Liver (tissue), 9 donors: ENCODE data around the gene LYRM4. TPM values are rescaled to one million over a fixed set of nuclear protein-coding genes. Genes with fewer than 3 reads are reported as not detected.

ENCODE experiments used
- DNase-seq: peaks from one replicate; pipeline ENCODE4 v3.0.0-alpha.2; 2017; ENCODE audit warnings: low spot score
- H3K27ac ChIP-seq, 2 donors: one replicate each; pipeline ENCODE4 v1.7.0; 2013; ENCODE audit warnings: inconsistent platforms in 2 of 2, low read length in 2 of 2, control low read depth in 1 of 2, low read depth in 1 of 2, mild to moderate bottlenecking in 1 of 2
- H3K27me3 ChIP-seq, 4 donors: one replicate each; pipeline versions ENCODE4 v1.6.1 to v1.7.0; 2013; ENCODE audit warnings: low read length in 3 of 4, inconsistent platforms in 1 of 4, mild to moderate bottlenecking in 1 of 4, moderate library complexity in 1 of 4; ENCODE audit not compliant: control insufficient read depth in 4 of 4, insufficient read depth in 4 of 4
- H3K36me3 ChIP-seq, 4 donors: one replicate each; pipeline versions ENCODE4 v1.6.1 to v1.7.0; 2013; ENCODE audit warnings: low read length in 3 of 4, mild to moderate bottlenecking in 3 of 4, low read depth in 1 of 4, moderate library complexity in 1 of 4; ENCODE audit not compliant: control insufficient read depth in 4 of 4, insufficient read depth in 3 of 4
- H3K4me1 ChIP-seq, 4 donors: one replicate each; pipeline versions ENCODE4 v1.6.1 to v1.7.0; 2013; ENCODE audit warnings: low read length in 3 of 4, mild to moderate bottlenecking in 3 of 4, moderate library complexity in 1 of 4; ENCODE audit not compliant: control insufficient read depth in 4 of 4, insufficient read depth in 4 of 4
- H3K4me3 ChIP-seq, 3 donors: one replicate each; pipeline versions ENCODE4 v1.6.1 to v1.7.0; 2013; ENCODE audit warnings: low read length in 3 of 3, control low read depth in 1 of 3, low read depth in 1 of 3, mild to moderate bottlenecking in 1 of 3
- H3K9ac ChIP-seq, 2 donors: one replicate each; pipeline ENCODE4 v1.7.0; 2013; ENCODE audit warnings: low read length in 2 of 2, mild to moderate bottlenecking in 2 of 2, moderate library complexity in 2 of 2, control low read depth in 1 of 2, low read depth in 1 of 2
- H3K9me3 ChIP-seq, 4 donors: one replicate each; pipeline versions ENCODE4 v1.6.1 to v1.7.0; 2013; ENCODE audit warnings: low read length in 3 of 4; ENCODE audit not compliant: control insufficient read depth in 4 of 4
- ATF3 ChIP-seq: IDR thresholded peaks from 2 replicates; pipeline ENCODE4 v1.6.1; 2016; ENCODE audit warnings: antibody characterized with exemption
- CTCF ChIP-seq: fragments of 150-350 bp; IDR thresholded peaks from 2 replicates; pipeline ENCODE4 v1.5.1; 2017; ENCODE audit warnings: improper control_type of control experiment, low read depth, low read length; ENCODE audit not compliant: missing input control
- EGR1 ChIP-seq, 2 donors: IDR thresholded peaks; 2 replicates each; pipeline ENCODE4 v1.6.1; 2016 to 2018; ENCODE audit warnings: antibody characterized with exemption in 2 of 2, low read depth in 2 of 2
- FOXA1 ChIP-seq: IDR thresholded peaks from 2 replicates; pipeline ENCODE4 v1.6.1; 2016; ENCODE audit warnings: antibody characterized with exemption
- GABPA ChIP-seq, 2 donors: IDR thresholded peaks in 1 of 2; conservative IDR thresholded peaks in 1 of 2; 2 replicates each; pipeline ENCODE4 v1.6.1; 2016; ENCODE audit warnings: antibody characterized with exemption in 2 of 2, mild to moderate bottlenecking in 1 of 2, moderate library complexity in 1 of 2
- HNF4A ChIP-seq, 2 donors: conservative IDR thresholded peaks; 2 replicates each; pipeline ENCODE4 v1.6.1; 2016; ENCODE audit warnings: antibody characterized with exemption in 2 of 2, mild to moderate bottlenecking in 2 of 2
- HNF4G ChIP-seq: IDR thresholded peaks from 2 replicates; pipeline ENCODE4 v1.6.1; 2016; ENCODE audit warnings: antibody characterized with exemption
- JUND ChIP-seq, 2 donors: IDR thresholded peaks; 2 replicates each; pipeline ENCODE4 v1.6.1; 2016; ENCODE audit warnings: antibody characterized with exemption in 2 of 2
- NR2F2 ChIP-seq: IDR thresholded peaks from 2 replicates; pipeline ENCODE4 v1.6.1; 2016; ENCODE audit warnings: antibody characterized with exemption
- RAD21 ChIP-seq, 2 donors: IDR thresholded peaks; 2 replicates each; pipeline ENCODE4 v1.6.1; 2016; ENCODE audit warnings: antibody characterized with exemption in 2 of 2, mild to moderate bottlenecking in 2 of 2
- REST ChIP-seq: IDR thresholded peaks from 2 replicates; pipeline ENCODE4 v1.6.1; 2016; ENCODE audit warnings: antibody characterized with exemption, mild to moderate bottlenecking
- RXRA ChIP-seq, 2 donors: IDR thresholded peaks; 2 replicates each; pipeline ENCODE4 v1.6.1; 2017 to 2018; ENCODE audit warnings: antibody characterized with exemption in 2 of 2, mild to moderate bottlenecking in 1 of 2
- TAF1 ChIP-seq: conservative IDR thresholded peaks from 2 replicates; pipeline ENCODE4 v1.6.1; 2016; ENCODE audit warnings: antibody characterized with exemption, mild to moderate bottlenecking
- YY1 ChIP-seq: IDR thresholded peaks from 2 replicates; pipeline ENCODE4 v1.6.1; 2016; ENCODE audit warnings: antibody characterized with exemption, mild to moderate bottlenecking
- ZBTB33 ChIP-seq: IDR thresholded peaks from 2 replicates; pipeline ENCODE4 v1.6.1; 2016; ENCODE audit warnings: antibody characterized with exemption
- WGBS: extraction: QIAGEN DNeasy Blood & Tissue Kit; methylation state at CpG from one replicate; pipeline ENCODE4 v1.1.7; 2013; 5-methylcytosine and 5-hydroxymethylcytosine counted together
- polyA plus RNA-seq, 2 donors: library from polyadenylated mRNA; stranded (reverse) in 1 of 2; unstranded in 1 of 2; fragments of 200-250 nt in 1 of 2; fragments of >200 nt in 1 of 2; fragmentation: Nextera tagmentation in 1 of 2; extraction: Ambion mirVana in 1 of 2; gene quantifications; one replicate each; pipeline versions ENCODE4 v1.2.1 to v1.2.3, GENCODE V29; 2013 to 2015
- total RNA-seq, 2 donors: library from RNA; depleted of rRNA; stranded (reverse); fragments of >200 nt; gene quantifications; one replicate each; pipeline ENCODE4 v1.2.3, GENCODE V29; 2014
- donor health status: healthy.
- donor health status: healthy.
- donor health status: healthy.
- donor health status: healthy.
- donor health status: healthy.

Gene LYRM4
- total and polyA plus RNA-seq, 4 donors, result 4.4 to 13.1 (median 6.5) TPM

GRCh38 chr6:5151955-5152401 is 108.8 kb downstream of the LYRM4 start:
- no peak for TF ChIP-seq HNF4A (conservative IDR thresholded peaks at IDR 0.05)
- no peak for TF ChIP-seq EGR1 (IDR thresholded peaks at IDR 0.05; ENCODE audit: low read depth in 2 of 2)
- no peak for TF ChIP-seq FOXA1

GRCh38 chr6:5151360-5151954 is 109.3 kb downstream of the LYRM4 start:
- Histone ChIP-seq H3K4me3 (no peak overlapping the region), H3K27ac (no peak overlapping the region), H3K27me3 (no peaks in the 10 kb centered on the region), H3K9me3 (no peaks in the 10 kb centered on the region), H3K4me1 (no peaks in the 10 kb centered on the region), H3K9ac (no peak overlapping the region), H3K36me3 (no peaks in the 10 kb centered on the region)
- no peak for DNase-seq
- TF ChIP-seq TAF1 (no peak), ZBTB33 (no peak), REST (no peak), RXRA (IDR thresholded peaks at IDR 0.05) (no peak), GABPA (IDR thresholded peaks at IDR 0.05 in 1 of 2, conservative IDR thresholded peaks at IDR 0.05 in 1 of 2) (no peak), CTCF (no peak), YY1 (no peak), RAD21 (IDR thresholded peaks at IDR 0.05) (no peak), JUND (IDR thresholded peaks at IDR 0.05) (no peak), HNF4G (no peak), NR2F2 (no peak), FOXA1 (no peak), ATF3 (no peak)
- 85% methylated on average over 9 of the region's 9 CpGs for WGBS

More at GRCh38 chr6:5151955-5152401, 108.8 kb downstream of the LYRM4 start:
- 96% methylated on average over 7 of the region's 7 CpGs for WGBS
- Histone ChIP-seq H3K9me3 (no peaks in the 10 kb centered on the region), H3K27me3 (no peaks in the 10 kb centered on the region), H3K36me3 (no peaks in the 10 kb centered on the region), H3K9ac (no peak overlapping the region), H3K4me3 (no peak overlapping the region), H3K4me1 (no peaks in the 10 kb centered on the region), H3K27ac (no peak overlapping the region)
- DNase-seq, result no peak
